Neural cell (in vitro differentiated cells): ENCODE data around the gene C12orf60. TPM values are rescaled to one million over a fixed set of nuclear protein-coding genes. Genes with fewer than 3 reads are reported as not detected.

Experiments
- H2AFZ ChIP-seq: fragments of 200-600, 300-800 bp; sonication (generic), shearing (Covaris generic); 2 replicates; pipeline ENCODE4 v1.6.0; 2014; ENCODE audit warnings: low read depth, mild to moderate bottlenecking, antibody characterized with exemption, low read length, moderate library complexity
- H3F3A ChIP-seq: fragments of 200-600 bp; shearing (Covaris generic); 2 replicates; pipeline ENCODE4 v1.6.1; 2016; ENCODE audit warnings: mild to moderate bottlenecking, moderate library complexity, mixed read lengths, antibody characterized with exemption, low read length; ENCODE audit not compliant: insufficient read depth, poor library complexity, severe bottlenecking
- H3K27ac ChIP-seq: fragments of 200-600, 300-800 bp; sonication (generic), shearing (Covaris generic); 2 replicates; pipeline ENCODE4 v1.5.1; 2014; ENCODE audit warnings: mild to moderate bottlenecking, low read length, moderate library complexity
- H3K27me3 ChIP-seq: fragments of 300-800, 200-600 bp; sonication (generic), shearing (Covaris generic); 2 replicates; pipeline ENCODE4 v1.6.0; 2014; ENCODE audit warnings: mild to moderate bottlenecking, low read depth, low read length, moderate library complexity; ENCODE audit not compliant: insufficient read depth
- H3K36me3 ChIP-seq: fragments of 300-800, 200-600 bp; sonication (generic), shearing (Covaris generic); 2 replicates; pipeline ENCODE4 v1.5.1; 2014; ENCODE audit warnings: mild to moderate bottlenecking, antibody characterized with exemption, low read length, moderate library complexity; ENCODE audit not compliant: insufficient read depth
- H3K4me2 ChIP-seq: fragments of 300-800, 200-600 bp; sonication (generic), shearing (Covaris generic); 2 replicates; pipeline ENCODE4 v1.6.0; 2014; ENCODE audit warnings: mild to moderate bottlenecking, low read length
- H3K4me3 ChIP-seq: fragments of 300-800, 200-600 bp; sonication (generic), shearing (Covaris generic); 2 replicates; pipeline ENCODE4 v1.5.1; 2014; ENCODE audit warnings: mild to moderate bottlenecking, low read length, moderate library complexity
- H3K79me2 ChIP-seq: fragments of 200-600 bp; shearing (Covaris generic); replicated peaks from 2 replicates; pipeline ENCODE4 v1.6.0; 2014; ENCODE audit warnings: mild to moderate bottlenecking, low read length, moderate library complexity; ENCODE audit not compliant: insufficient read depth
- H3K9ac ChIP-seq: fragments of 300-800, 200-600 bp; sonication (generic), shearing (Covaris generic); 2 replicates; pipeline ENCODE4 v1.6.1; 2016; ENCODE audit warnings: mild to moderate bottlenecking, low read length, mixed read lengths
- H3K9me2 ChIP-seq: fragments of 200-600 bp; shearing (Covaris generic); 2 replicates; pipeline ENCODE4 v1.6.1; 2016; ENCODE audit warnings: mild to moderate bottlenecking, low read length, mixed read lengths; ENCODE audit not compliant: insufficient read depth
- H3K9me3 ChIP-seq: fragments of 200-600, 300-800 bp; sonication (generic), shearing (Covaris generic); 2 replicates; pipeline ENCODE4 v1.6.1; 2016; ENCODE audit warnings: mild to moderate bottlenecking, mixed run types, low read length, moderate library complexity, mixed read lengths
- H4K20me1 ChIP-seq: fragments of 200-600 bp; shearing (Covaris generic); 2 replicates; pipeline ENCODE4 v1.6.1; 2016; ENCODE audit warnings: mild to moderate bottlenecking, mixed run types; ENCODE audit not compliant: insufficient read depth
- EP300 ChIP-seq: fragments of 450-650 bp; conservative IDR thresholded peaks from 2 replicates; pipeline ENCODE4 v1.6.1; 2014; ENCODE audit warnings: antibody characterized with exemption, mild to moderate bottlenecking, moderate library complexity; ENCODE audit not compliant: poor library complexity, severe bottlenecking
- EZH2 ChIP-seq: fragments of 200-600, 300-800 bp; shearing (Covaris generic), sonication (generic); IDR thresholded peaks from 2 replicates; pipeline ENCODE4 v1.6.1; 2014; ENCODE audit warnings: antibody characterized with exemption, low read length, borderline replicate concordance, mild to moderate bottlenecking; ENCODE audit not compliant: insufficient read depth, poor library complexity, severe bottlenecking
- MXI1 ChIP-seq: fragments of 450-650 bp; conservative IDR thresholded peaks from 2 replicates; pipeline ENCODE4 v1.6.1; 2014; ENCODE audit warnings: antibody characterized with exemption, mild to moderate bottlenecking; ENCODE audit not compliant: poor library complexity, severe bottlenecking
- POLR2AphosphoS5 ChIP-seq: IDR thresholded peaks from 2 replicates; pipeline ENCODE4 v1.6.1; 2012
- RAD21 ChIP-seq: fragments of 450-650 bp; conservative IDR thresholded peaks from 2 replicates; pipeline ENCODE4 v1.6.1; 2014; ENCODE audit warnings: antibody characterized with exemption, mild to moderate bottlenecking, moderate library complexity
- SMC3 ChIP-seq: fragments of 450-650 bp; conservative IDR thresholded peaks from 2 replicates; pipeline ENCODE4 v1.6.1; 2014; ENCODE audit warnings: antibody characterized with exemption, mild to moderate bottlenecking, moderate library complexity; ENCODE audit not compliant: poor library complexity
- TAF1 ChIP-seq: IDR thresholded peaks from 2 replicates; pipeline ENCODE4 v1.6.1; 2012; ENCODE audit warnings: low read depth
- polyA plus RNA-seq: library from polyadenylated mRNA; depleted of rRNA; stranded (reverse); fragments of >200 nt; gene quantifications from 2 replicates; pipeline ENCODE4 v1.2.3, GENCODE V29; 2014
- TF ChIP-seq, protein P1 (sequence below): IDR thresholded peaks from 2 replicates; pipeline ENCODE4 v1.6.1; 2012; ENCODE audit warnings: borderline replicate concordance
- TF ChIP-seq, protein P2 (sequence below): fragments of 450-650 bp; IDR thresholded peaks from 2 replicates; pipeline ENCODE4 v1.5.1; 2014; ENCODE audit warnings: antibody characterized with exemption, mild to moderate bottlenecking, moderate library complexity; ENCODE audit not compliant: poor library complexity, severe bottlenecking

Gene C12orf60
- polyA plus RNA-seq, 1 donor from 2014 or later: 4.8 TPM

DNA sequence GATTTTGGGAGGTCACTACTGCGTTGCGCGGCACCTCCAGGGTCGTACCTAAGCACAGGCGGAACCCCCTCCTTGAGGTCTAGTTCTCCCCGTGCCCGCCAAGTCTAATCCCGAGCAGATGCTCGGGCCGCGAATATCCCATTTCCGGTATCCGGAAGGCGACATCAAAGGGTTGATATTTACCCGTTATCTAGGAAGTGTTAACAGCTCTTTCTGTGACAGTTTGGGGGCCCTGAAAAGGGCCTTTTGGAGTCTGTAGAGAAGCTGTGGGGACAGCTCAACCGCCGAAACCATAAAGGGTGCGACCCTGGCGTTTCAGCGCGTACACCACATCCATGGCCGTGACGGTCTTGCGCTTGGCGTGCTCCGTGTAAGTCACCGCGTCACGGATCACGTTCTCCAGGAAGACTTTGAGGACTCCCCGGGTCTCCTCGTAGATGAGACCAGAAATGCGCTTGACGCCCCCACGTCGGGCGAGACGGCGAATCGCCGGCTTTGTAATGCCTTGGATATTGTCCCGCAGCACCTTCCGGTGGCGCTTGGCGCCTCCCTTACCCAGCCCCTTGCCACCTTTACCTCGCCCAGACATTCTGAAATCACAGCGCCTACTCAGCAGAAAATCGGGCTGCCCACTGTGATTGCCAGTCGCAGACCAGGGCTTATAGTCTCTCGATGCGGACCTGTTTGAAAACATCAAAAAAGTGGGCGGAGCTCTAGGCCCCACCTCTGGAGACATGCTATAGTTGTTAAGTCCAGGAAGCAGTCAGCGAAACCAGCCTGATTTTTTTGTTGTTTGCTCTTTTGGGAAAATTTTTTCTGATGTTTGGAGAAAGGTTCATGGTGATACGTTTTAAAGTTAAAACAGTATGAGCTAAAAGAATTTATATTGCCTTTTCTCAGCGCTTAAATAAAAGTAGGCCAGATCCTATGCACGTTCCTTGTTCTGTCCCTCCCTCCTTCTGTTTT is 32.7 kb upstream of the C12orf60 start:
- Histone ChIP-seq H3K9me3 (no peaks in the 10 kb centered on the region), H3K4me2 (peak overlapping the region; percentile 67), H3K9ac (peak overlapping the region; percentile 74), H3K27me3 (peaks cover 40% of the 10 kb centered on the region), H3K27ac (peak overlapping the region; percentile 78), H3F3A (no peaks in the 10 kb centered on the region), H3K4me3 (peak overlapping the region; percentile 72), H3K36me3 (no peaks in the 10 kb centered on the region), H4K20me1 (no peaks in the 10 kb centered on the region), H2AFZ (peak overlapping the region; percentile 74), H3K79me2 (no peaks in the 10 kb centered on the region), H3K9me2 (no peaks in the 10 kb centered on the region)
- TF ChIP-seq, protein P1, sequence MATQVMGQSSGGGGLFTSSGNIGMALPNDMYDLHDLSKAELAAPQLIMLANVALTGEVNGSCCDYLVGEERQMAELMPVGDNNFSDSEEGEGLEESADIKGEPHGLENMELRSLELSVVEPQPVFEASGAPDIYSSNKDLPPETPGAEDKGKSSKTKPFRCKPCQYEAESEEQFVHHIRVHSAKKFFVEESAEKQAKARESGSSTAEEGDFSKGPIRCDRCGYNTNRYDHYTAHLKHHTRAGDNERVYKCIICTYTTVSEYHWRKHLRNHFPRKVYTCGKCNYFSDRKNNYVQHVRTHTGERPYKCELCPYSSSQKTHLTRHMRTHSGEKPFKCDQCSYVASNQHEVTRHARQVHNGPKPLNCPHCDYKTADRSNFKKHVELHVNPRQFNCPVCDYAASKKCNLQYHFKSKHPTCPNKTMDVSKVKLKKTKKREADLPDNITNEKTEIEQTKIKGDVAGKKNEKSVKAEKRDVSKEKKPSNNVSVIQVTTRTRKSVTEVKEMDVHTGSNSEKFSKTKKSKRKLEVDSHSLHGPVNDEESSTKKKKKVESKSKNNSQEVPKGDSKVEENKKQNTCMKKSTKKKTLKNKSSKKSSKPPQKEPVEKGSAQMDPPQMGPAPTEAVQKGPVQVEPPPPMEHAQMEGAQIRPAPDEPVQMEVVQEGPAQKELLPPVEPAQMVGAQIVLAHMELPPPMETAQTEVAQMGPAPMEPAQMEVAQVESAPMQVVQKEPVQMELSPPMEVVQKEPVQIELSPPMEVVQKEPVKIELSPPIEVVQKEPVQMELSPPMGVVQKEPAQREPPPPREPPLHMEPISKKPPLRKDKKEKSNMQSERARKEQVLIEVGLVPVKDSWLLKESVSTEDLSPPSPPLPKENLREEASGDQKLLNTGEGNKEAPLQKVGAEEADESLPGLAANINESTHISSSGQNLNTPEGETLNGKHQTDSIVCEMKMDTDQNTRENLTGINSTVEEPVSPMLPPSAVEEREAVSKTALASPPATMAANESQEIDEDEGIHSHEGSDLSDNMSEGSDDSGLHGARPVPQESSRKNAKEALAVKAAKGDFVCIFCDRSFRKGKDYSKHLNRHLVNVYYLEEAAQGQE: peak; percentile 12
- TF ChIP-seq POLR2AphosphoS5 (peak; percentile 66), TAF1 (peak; percentile 21), EZH2 (no peak), SMC3 (no peak)
- TF ChIP-seq, protein P2, sequence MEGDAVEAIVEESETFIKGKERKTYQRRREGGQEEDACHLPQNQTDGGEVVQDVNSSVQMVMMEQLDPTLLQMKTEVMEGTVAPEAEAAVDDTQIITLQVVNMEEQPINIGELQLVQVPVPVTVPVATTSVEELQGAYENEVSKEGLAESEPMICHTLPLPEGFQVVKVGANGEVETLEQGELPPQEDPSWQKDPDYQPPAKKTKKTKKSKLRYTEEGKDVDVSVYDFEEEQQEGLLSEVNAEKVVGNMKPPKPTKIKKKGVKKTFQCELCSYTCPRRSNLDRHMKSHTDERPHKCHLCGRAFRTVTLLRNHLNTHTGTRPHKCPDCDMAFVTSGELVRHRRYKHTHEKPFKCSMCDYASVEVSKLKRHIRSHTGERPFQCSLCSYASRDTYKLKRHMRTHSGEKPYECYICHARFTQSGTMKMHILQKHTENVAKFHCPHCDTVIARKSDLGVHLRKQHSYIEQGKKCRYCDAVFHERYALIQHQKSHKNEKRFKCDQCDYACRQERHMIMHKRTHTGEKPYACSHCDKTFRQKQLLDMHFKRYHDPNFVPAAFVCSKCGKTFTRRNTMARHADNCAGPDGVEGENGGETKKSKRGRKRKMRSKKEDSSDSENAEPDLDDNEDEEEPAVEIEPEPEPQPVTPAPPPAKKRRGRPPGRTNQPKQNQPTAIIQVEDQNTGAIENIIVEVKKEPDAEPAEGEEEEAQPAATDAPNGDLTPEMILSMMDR: no peak

DNA sequence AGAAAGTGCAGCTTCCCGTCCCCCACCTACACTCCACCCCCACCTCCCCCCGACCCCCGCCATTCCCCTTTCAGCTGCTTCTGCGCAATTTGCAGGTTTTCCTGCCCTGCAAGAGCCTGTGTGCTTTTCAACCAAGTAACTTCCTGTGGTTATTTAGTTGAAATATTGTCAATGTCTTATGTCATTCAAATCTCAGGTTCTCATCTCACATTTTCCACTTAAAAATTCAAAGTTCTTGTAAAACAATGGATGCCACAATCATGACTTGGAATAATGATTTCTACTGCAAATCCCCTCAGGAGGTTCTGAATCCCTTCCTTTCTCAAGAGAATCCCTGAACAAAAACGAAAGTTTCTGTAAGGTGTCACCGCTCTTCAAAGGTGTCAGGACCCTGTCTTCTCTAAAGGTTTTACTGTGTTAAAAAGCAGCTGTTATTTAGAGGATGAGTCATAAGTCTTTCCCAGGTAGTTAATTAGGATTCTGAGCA is 31.8 kb upstream of the C12orf60 start:
- Histone ChIP-seq H3K27ac (no peak overlapping the region), H3K4me3 (no peak overlapping the region), H3K27me3 (peaks cover 44% of the 10 kb centered on the region), H3K79me2 (no peaks in the 10 kb centered on the region), H3K9me3 (no peaks in the 10 kb centered on the region), H3K9ac (no peak overlapping the region), H3F3A (no peaks in the 10 kb centered on the region), H4K20me1 (no peaks in the 10 kb centered on the region), H3K9me2 (no peaks in the 10 kb centered on the region), H3K36me3 (no peaks in the 10 kb centered on the region), H2AFZ (no peak overlapping the region), H3K4me2 (no peak overlapping the region)
- TF ChIP-seq EP300 (no peak), EZH2 (no peak), MXI1 (no peak), SMC3 (no peak), TAF1 (no peak), RAD21 (no peak), POLR2AphosphoS5 (no peak)
- TF ChIP-seq, protein P2: no peak
- TF ChIP-seq, protein P1: no peak
